Stimulated activated naive CD8-positive, alpha-beta T cell treated with anti-CD3 and anti-CD28 coated beads, Interleukin-15, amount 100 ng/mL, for 72 hours (primary cell): ENCODE results near the gene KLF13.

Experiments used
- ATAC-seq: fragments of 150-1000 bp; cut with Tn5 transposase; 2 replicates; pipeline ENCODE4 v1.10.0; 2021; ENCODE audit warnings: mild to moderate bottlenecking, moderate library complexity
- DNase-seq, 2 donors: peaks; one replicate each; pipeline ENCODE4 v3.0.0; 2021 to 2022
- H3K27ac Mint-ChIP-seq, 2 donors: one replicate each; pipeline ENCODE4 v1.8.0; 2022; ENCODE audit warnings: mild to moderate bottlenecking in 2 of 2, mixed read lengths in 2 of 2, moderate library complexity in 2 of 2
- H3K27me3 Mint-ChIP-seq: one replicate; pipeline ENCODE4 v1.8.0; 2022; ENCODE audit warnings: mixed read lengths
- H3K4me1 Mint-ChIP-seq: one replicate; pipeline ENCODE4 v1.8.0; 2022; ENCODE audit warnings: mild to moderate bottlenecking, mixed read lengths
- H3K4me3 Mint-ChIP-seq, 2 donors: one replicate each; pipeline ENCODE4 v1.8.0; 2022; ENCODE audit warnings: mild to moderate bottlenecking in 2 of 2, mixed read lengths in 2 of 2, moderate library complexity in 1 of 2
- H3K9me3 Mint-ChIP-seq, 2 donors: one replicate each; pipeline ENCODE4 v1.8.0; 2022; ENCODE audit warnings: mixed read lengths in 2 of 2

The KLF13 gene

DNA sequence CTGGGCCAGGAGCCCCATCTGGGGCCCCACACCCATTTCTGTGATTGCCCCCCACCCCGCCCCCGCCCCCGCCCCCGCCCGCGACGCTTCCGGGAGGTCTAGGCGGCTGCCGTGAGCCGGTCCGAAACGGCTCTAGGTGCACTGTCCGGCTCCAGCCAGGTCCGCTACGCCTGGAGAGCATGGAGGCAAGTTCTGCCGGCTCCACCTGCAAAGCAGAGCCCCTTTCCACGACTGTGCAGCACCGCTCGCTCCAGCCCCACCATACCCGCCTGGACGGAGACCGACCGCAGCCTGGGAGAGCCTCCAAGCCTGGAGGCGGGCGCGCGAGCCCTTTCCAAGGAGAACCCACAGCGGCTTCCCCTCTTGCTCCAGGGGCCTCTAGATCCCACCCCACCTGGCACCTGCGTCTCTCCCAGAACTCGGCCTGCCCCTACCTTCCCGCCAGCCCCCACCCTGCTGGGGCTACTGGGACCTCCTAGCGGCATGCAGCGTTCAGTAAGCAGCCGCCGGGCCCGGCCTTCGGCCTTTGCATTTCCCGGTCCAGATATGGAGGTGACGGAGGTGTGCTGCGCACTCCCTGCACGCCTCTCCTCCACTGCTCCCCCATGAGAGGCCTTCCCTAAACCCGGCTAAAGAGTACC, 66.2 kb downstream of the KLF13 start:
- Mint-ChIP-seq H3K9me3 (peaks cover 9 to 22% of the 10 kb centered on the region in 2 donors), H3K27ac (peak overlapping the region in 1 of 2 donors; percentile 20), H3K4me3 (peak overlapping the region; percentile 91 to 96), H3K4me1 (peaks cover 60% of the 10 kb centered on the region), H3K27me3 (no peaks in the 10 kb centered on the region)
- DNase-seq = no peak
- ATAC-seq = peak; percentile 38

GRCh38 chr15:31393444-31394091, 66.9 kb downstream of the KLF13 start:
- no peaks in the 10 kb centered on the region for H3K27me3 Mint-ChIP-seq
- H3K27ac Mint-ChIP-seq = peak overlapping the region in 1 of 2 donors; percentile 97
- H3K4me3 Mint-ChIP-seq = peak overlapping the region; percentile 91 to 96
- peaks cover 61% of the 10 kb centered on the region for H3K4me1 Mint-ChIP-seq
- ATAC-seq = no peak
- peaks cover 9 to 22% of the 10 kb centered on the region in 2 donors for H3K9me3 Mint-ChIP-seq
- no peak for DNase-seq

GRCh38 chr15:31396881-31397560, 70.4 kb downstream of the KLF13 start:
- Mint-ChIP-seq H3K4me3 (peak overlapping the region in 1 of 2 donors; percentile 19), H3K27ac (peak overlapping the region; percentile 25 to 74), H3K4me1 (peaks cover 70% of the 10 kb centered on the region), H3K27me3 (no peaks in the 10 kb centered on the region), H3K9me3 (no peaks in the 10 kb centered on the region)
- ATAC-seq (no peak), DNase-seq (no peak)

- Mint-ChIP-seq H3K4me3 (peak overlapping the region; percentile 49 to 63), H3K4me1 (peaks cover 71% of the 10 kb centered on the region), H3K27ac (peak overlapping the region; percentile 24 to 53), H3K9me3 (no peaks in the 10 kb centered on the region), H3K27me3 (no peaks in the 10 kb centered on the region)
- DNase-seq (no peak), ATAC-seq (no peak)
These were observed 71.4 kb downstream of the KLF13 start for GRCh38 chr15:31397851-31398661.

GRCh38 chr15:31398677-31399301, 72.2 kb downstream of the KLF13 start:
- no peaks in the 10 kb centered on the region for H3K27me3 Mint-ChIP-seq
- H3K4me3 Mint-ChIP-seq = peak overlapping the region; percentile 52 to 63
- peaks cover 0 to 1% of the 10 kb centered on the region in 2 donors for H3K9me3 Mint-ChIP-seq
- peaks cover 70% of the 10 kb centered on the region for H3K4me1 Mint-ChIP-seq
- H3K27ac Mint-ChIP-seq = peak overlapping the region in 1 of 2 donors; percentile 38
- ATAC-seq (peak; percentile 37), DNase-seq (no peak)

DNA sequence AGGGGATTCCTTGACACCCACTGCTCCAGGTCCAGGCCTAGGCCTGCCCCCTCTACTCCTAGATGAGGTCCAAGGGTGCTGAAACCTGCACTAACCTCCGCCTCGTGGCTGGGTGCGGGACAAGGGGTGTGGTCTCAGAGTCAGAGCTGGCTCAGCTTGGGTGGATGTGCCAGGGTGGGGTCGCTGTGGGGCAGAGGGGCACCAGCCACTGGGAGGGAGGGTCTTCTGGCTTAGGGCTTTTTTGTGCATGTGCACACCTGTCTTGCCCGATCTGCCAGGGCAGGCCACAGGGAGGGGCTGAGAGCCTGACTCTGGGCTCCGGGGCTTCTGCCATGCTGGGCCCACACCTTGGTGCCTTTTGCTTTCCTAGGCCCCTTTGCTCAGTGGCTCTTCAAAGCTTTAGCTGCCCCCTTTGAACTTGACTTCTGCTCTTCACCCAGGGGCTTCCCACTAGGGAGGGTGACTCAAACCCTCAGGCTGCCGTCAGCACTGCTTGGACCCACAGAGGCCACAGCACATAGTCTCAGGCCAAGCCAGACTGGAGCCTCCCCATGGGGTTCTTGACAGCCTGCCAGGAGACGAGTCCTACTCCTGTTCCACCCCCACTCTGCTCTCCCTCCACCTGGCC, 73.0 kb downstream of the KLF13 start:
- DNase-seq (peak; percentile 63 to 73), ATAC-seq (peak; percentile 95)
- H3K4me3 Mint-ChIP-seq = peak overlapping the region; percentile 52 to 63
- H3K27ac Mint-ChIP-seq = peak overlapping the region; percentile 56 to 87
- H3K27me3 Mint-ChIP-seq = no peaks in the 10 kb centered on the region
- peaks cover 75% of the 10 kb centered on the region for H3K4me1 Mint-ChIP-seq
- peaks cover 0 to 6% of the 10 kb centered on the region in 2 donors for H3K9me3 Mint-ChIP-seq

- DNase-seq (no peak), ATAC-seq (peak; percentile 14)
- H3K9me3 Mint-ChIP-seq = peaks cover 0 to 6% of the 10 kb centered on the region in 2 donors
- peak overlapping the region; percentile 68 to 87 for H3K27ac Mint-ChIP-seq
- H3K4me3 Mint-ChIP-seq = peak overlapping the region in 1 of 2 donors; percentile 63
- H3K27me3 Mint-ChIP-seq = no peaks in the 10 kb centered on the region
- H3K4me1 Mint-ChIP-seq = peaks cover 82% of the 10 kb centered on the region
These were observed 73.7 kb downstream of the KLF13 start for GRCh38 chr15:31400222-31400927.

DNA sequence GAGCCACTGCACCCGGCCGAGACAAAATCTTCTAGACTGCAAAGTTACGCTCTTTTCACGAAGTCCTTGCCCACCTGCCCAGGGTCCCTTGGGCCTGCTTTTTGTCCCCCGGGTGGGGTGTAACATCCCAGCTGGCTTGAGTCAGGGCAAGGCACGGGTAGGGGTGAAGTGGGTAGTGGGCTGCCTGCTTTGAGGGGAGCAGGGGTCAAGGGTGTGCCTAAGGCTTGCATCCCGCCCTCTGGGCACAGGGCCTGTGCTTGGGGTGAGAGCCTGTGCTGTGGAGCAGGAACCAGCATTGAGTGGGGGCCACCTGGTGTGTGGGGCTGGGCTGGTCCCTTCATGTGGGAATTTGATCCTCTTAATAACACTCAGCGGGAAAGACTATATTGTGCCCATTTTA, 74.6 kb downstream of the KLF13 start:
- H3K27ac Mint-ChIP-seq = no peak overlapping the region
- no peak overlapping the region for H3K4me3 Mint-ChIP-seq

GRCh38 chr15:31402003-31402402, 75.4 kb downstream of the KLF13 start:
- DNase-seq = no peak
- H3K4me3 Mint-ChIP-seq = no peak overlapping the region
- ATAC-seq = no peak
- H3K27ac Mint-ChIP-seq = peak overlapping the region in 1 of 2 donors; percentile 19
- H3K27me3 Mint-ChIP-seq = no peaks in the 10 kb centered on the region
- H3K9me3 Mint-ChIP-seq = peaks cover 6 to 18% of the 10 kb centered on the region in 2 donors
- peaks cover 86% of the 10 kb centered on the region for H3K4me1 Mint-ChIP-seq

More for the DNA sequence above, 74.6 kb downstream of the KLF13 start:
- H3K4me1 Mint-ChIP-seq = peaks cover 87% of the 10 kb centered on the region
- no peaks in the 10 kb centered on the region for H3K27me3 Mint-ChIP-seq
- peaks cover 6 to 14% of the 10 kb centered on the region in 2 donors for H3K9me3 Mint-ChIP-seq
- DNase-seq (no peak), ATAC-seq (no peak)

DNA sequence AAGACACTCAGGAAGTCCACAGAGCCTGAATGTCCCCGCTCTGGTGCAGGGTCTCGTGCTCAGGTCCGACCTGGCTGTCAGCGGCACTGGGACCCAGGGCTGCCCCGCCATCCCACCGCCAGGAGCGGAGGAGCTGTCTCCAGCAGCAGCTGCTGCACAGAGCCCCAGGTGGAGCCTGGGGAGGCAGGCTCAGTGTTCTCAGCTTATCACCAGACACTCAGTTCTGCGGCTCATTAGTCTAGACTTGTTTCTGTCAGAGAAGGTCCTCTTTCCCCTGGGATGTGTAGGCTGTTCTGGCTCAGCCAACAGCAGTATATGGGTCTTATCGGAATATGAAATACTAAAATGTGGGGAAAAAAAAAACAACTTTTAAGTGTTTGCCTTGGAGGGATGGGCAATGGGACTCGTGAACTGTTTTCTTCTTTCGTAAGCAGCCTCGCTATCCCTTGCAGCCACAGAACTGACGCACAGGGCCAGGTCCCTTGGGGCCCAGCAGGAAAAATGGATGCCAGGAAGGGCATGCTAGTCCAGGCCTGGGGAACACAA, 75.9 kb downstream of the KLF13 start:
- Mint-ChIP-seq H3K9me3 (peaks cover 6 to 21% of the 10 kb centered on the region in 2 donors), H3K27me3 (no peaks in the 10 kb centered on the region), H3K27ac (no peak overlapping the region), H3K4me1 (peaks cover 85% of the 10 kb centered on the region), H3K4me3 (no peak overlapping the region)
- DNase-seq (no peak), ATAC-seq (no peak)

DNA sequence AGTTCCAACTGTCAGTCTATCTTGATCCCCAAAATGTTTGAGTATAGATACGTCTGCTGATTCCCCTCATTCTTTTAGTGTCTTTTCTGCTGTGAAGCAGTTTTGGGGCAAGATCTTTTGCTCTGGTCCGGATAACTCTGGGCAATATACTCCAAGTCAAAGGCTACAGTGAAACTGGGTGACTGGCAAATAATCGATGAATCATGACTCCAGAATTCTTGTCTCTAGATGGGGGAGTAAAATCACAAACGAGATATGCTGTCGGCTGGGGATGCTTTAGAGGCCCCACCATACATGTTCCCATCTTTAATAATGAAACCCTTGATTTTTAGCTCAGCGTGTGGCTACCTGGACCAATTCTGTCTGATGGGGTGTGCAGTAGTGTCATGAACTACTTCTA, 76.5 kb downstream of the KLF13 start:
- DNase-seq = no peak
- ATAC-seq = no peak
- peaks cover 80% of the 10 kb centered on the region for H3K4me1 Mint-ChIP-seq
- no peak overlapping the region for H3K27ac Mint-ChIP-seq
- H3K9me3 Mint-ChIP-seq = peaks cover 6 to 21% of the 10 kb centered on the region in 2 donors
- no peak overlapping the region for H3K4me3 Mint-ChIP-seq
- no peaks in the 10 kb centered on the region for H3K27me3 Mint-ChIP-seq

DNA sequence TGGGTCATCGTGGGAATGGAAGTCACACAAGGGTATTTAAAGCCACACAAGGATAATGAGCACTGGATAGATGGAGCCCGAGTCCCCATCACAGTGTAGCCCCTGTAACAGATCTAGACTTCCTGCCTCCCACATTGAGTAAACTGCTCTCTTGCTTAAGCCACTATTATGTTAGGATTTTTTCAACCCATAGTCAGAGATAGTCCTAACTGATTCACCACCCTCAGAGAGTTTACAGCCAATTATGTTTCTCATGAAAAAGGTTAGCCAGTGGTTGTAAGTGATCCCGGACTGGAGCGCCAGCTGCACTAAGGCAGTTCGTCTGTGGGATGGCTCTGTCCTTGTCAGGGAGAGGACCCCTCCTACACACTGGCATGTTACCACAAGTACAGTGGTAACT, 77.0 kb downstream of the KLF13 start:
- Mint-ChIP-seq H3K27ac (no peak overlapping the region), H3K4me1 (peaks cover 75% of the 10 kb centered on the region), H3K9me3 (peaks cover 8 to 25% of the 10 kb centered on the region in 2 donors), H3K27me3 (no peaks in the 10 kb centered on the region), H3K4me3 (no peak overlapping the region)
- no peak for ATAC-seq
- DNase-seq = no peak

GRCh38 chr15:31404345-31404744, 77.7 kb downstream of the KLF13 start:
- H3K27me3 Mint-ChIP-seq = no peaks in the 10 kb centered on the region
- H3K9me3 Mint-ChIP-seq = peaks cover 10 to 33% of the 10 kb centered on the region in 2 donors
- H3K27ac Mint-ChIP-seq = no peak overlapping the region
- DNase-seq = no peak
- H3K4me3 Mint-ChIP-seq = peak overlapping the region; percentile 58 to 78
- peaks cover 67% of the 10 kb centered on the region for H3K4me1 Mint-ChIP-seq
- no peak for ATAC-seq
